ENCODE results near the gene ATP6V1F.

ATP6V1F gene

GRCh38 chr7:128869138-128869943, 6.7 kb downstream of the ATP6V1F start:
- peak; percentile 45 to 52 for DNase-seq

- DNase-seq = peak; percentile 19 to 33
Observed at GRCh38 chr7:128869944-128870285, 7.3 kb downstream of the ATP6V1F start.

- no peak for DNase-seq
Observed at GRCh38 chr7:128871050-128871449, 8.4 kb downstream of the ATP6V1F start.

GRCh38 chr7:128872394-128872824, 9.8 kb downstream of the ATP6V1F start:
- no peak for DNase-seq

- no peak for DNase-seq
Observed at GRCh38 chr7:128873234-128873633, 10.6 kb downstream of the ATP6V1F start.

- no peak for DNase-seq
Observed at GRCh38 chr7:128874140-128875031, 11.7 kb downstream of the ATP6V1F start.

- no peak for DNase-seq
Observed at GRCh38 chr7:128875523-128875948, 12.9 kb downstream of the ATP6V1F start.

- DNase-seq = no peak
Observed at GRCh38 chr7:128876127-128876526, 13.5 kb downstream of the ATP6V1F start.

- no peak for DNase-seq
Observed at GRCh38 chr7:128876586-128876977, 13.9 kb downstream of the ATP6V1F start.

- no peak for DNase-seq
Observed at GRCh38 chr7:128876978-128877755, 14.5 kb downstream of the ATP6V1F start.

- DNase-seq = no peak
Observed at GRCh38 chr7:128877756-128878120, 15.1 kb downstream of the ATP6V1F start.

GRCh38 chr7:128878226-128879105, 15.8 kb downstream of the ATP6V1F start:
- no peak for DNase-seq

GRCh38 chr7:128879461-128879938, 16.8 kb downstream of the ATP6V1F start:
- no peak for DNase-seq

- peak; percentile 22 to 41 for DNase-seq
Observed at GRCh38 chr7:128879939-128880746, 17.5 kb downstream of the ATP6V1F start.

- no peak for DNase-seq
Observed at GRCh38 chr7:128880791-128881457, 18.3 kb downstream of the ATP6V1F start.

GRCh38 chr7:128881458-128882125, 18.9 kb downstream of the ATP6V1F start:
- DNase-seq = no peak

- DNase-seq = no peak
Observed at GRCh38 chr7:128882134-128882533, 19.5 kb downstream of the ATP6V1F start.

- DNase-seq = peak; percentile 91 to 92
Observed at GRCh38 chr7:128883622-128884448, 21.2 kb downstream of the ATP6V1F start.

Data from activated CD4-positive, alpha-beta T cell treated with anti-CD3 and anti-CD28 coated beads, Interleukin-2, amount 50 U/mL, for 48 hours (primary cell).